AG09319 (cell line): Measurements from ENCODE around the gene LRPAP1.

Experiments
- DNase-seq: peaks from one replicate; pipeline ENCODE4 v3.0.0-alpha.2; 2010; ENCODE audit warnings: low read depth; ENCODE audit errors: extremely low read depth
- TF ChIP-seq, protein P1 (sequence below): IDR thresholded peaks from 2 replicates; pipeline ENCODE4 v1.5.1; 2011; ENCODE audit warnings: low read depth, mild to moderate bottlenecking, inconsistent platforms, low read length, moderate library complexity

Gene LRPAP1

GRCh38 chr4:3522326-3522640 is 9.9 kb downstream of the LRPAP1 start:
- TF ChIP-seq, protein P1, sequence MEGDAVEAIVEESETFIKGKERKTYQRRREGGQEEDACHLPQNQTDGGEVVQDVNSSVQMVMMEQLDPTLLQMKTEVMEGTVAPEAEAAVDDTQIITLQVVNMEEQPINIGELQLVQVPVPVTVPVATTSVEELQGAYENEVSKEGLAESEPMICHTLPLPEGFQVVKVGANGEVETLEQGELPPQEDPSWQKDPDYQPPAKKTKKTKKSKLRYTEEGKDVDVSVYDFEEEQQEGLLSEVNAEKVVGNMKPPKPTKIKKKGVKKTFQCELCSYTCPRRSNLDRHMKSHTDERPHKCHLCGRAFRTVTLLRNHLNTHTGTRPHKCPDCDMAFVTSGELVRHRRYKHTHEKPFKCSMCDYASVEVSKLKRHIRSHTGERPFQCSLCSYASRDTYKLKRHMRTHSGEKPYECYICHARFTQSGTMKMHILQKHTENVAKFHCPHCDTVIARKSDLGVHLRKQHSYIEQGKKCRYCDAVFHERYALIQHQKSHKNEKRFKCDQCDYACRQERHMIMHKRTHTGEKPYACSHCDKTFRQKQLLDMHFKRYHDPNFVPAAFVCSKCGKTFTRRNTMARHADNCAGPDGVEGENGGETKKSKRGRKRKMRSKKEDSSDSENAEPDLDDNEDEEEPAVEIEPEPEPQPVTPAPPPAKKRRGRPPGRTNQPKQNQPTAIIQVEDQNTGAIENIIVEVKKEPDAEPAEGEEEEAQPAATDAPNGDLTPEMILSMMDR: no peak
- DNase-seq: no peak

DNA sequence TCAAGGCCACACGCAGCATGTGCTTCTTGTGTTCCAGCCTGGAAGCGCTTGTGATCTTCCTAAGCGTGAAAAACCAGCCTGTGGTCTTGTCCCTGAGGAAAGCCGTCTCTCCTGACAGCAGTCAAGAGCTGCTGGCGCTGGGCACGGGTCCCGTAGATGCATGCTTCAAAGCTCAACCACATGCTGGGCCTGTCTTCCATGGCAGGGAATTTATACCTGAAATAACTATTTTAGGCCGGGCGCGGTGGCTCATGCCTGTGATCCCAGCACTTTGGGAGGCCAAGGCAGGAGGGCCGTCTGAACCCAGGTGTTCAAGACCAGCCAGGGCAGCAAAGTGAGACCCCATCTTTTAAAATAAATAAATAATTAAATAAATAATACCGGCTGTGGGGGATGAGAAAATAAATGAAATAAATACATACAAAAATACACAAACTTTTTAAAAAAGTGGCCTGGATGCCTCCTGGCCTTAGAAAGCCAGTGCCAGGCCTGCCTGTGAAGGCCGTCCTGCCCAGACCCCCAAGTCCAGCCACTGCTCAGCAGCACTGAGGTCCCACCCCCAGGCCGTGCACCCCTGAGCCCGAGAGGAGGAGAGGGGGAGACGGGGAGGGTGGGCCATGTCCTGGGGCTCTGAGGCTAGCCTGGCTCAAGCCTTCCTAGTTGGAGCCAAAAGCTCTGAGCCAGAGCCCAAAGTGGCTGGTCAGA is 10.4 kb downstream of the LRPAP1 start:
- DNase-seq: no peak
- TF ChIP-seq, protein P1: no peak

DNA sequence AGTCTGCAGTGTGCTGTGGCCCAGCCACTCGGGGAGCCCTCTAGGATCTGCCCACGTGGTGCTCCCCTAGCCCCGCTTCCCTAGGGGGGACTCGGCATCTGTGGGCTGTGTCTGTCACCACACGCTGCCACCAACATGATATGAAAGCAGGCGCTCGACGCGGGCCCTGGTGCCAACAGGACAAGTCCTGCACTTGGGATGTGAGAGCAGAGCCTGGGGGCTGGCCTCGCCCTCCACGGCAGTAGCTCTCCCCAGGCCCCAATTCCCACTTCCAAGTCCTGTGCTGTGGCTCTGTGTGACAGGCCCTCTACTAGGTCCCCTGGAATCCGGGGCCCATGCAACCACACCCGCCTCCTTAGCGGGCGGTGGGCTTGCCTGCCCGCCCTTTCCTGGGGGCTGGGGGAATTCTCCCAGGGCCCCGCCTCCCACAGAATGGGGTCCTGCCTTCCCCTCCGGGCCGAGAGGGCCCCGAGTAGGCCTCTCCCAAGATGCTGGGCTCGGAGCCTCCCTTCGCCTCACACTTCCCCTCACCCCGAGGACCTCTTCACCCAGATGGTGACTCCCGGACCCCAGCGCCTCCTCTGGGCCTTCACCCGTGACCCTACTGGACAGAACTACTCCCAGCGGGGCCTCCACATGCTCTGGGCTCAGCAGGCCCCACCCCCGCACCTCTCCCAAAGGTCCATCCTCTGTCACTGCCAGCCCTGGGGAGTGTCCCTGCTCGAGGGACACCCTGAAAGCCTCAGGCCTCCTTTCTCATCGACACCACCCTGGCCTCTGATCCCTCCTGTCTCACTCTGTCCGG is 11.2 kb downstream of the LRPAP1 start:
- DNase-seq: no peak

GRCh38 chr4:3520276-3520675 is 11.9 kb downstream of the LRPAP1 start:
- TF ChIP-seq, protein P1: no peak
- no peak for DNase-seq

More for the DNA sequence above, 11.2 kb downstream of the LRPAP1 start:
- TF ChIP-seq, protein P1: no peak

DNA sequence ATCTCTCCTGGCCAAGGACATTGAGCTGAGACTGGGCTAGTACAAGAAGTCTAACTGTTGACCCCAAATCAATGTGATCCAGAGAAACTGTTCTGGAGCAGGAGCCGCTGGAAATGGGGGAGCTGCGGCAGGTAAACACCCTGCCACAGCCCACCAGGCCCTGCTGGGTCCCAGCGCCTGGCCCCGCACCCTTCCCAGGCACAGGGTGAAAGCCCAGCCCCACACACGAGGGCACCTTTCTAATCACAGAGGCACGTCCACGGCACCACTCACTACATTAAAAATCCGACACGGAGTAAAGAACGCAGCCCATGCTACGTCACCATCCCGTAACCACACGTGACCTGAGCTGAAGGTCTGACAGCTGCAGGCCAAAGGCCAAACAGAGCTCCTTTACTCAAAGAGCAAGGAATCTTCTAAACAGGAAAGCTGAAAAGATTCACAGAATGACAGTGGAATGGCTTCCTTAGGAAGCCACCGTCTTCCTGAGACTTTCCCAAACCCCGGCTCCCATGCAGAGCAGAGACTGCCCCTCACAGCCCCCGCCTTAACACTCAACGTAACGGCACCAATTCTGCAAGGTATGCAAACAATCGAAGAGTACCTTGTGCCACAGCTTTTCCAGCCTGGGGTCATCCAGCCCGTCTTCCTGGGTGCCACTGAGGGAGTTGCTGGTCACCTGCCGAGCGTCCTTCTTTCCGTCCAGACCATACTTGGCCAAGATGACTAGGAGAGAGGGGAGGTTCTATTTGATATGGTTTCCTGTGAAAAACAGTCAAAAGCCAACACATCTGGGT is 12.6 kb downstream of the LRPAP1 start:
- TF ChIP-seq, protein P1: no peak
- no peak for DNase-seq

- TF ChIP-seq, protein P1: no peak
- DNase-seq: no peak
Observed at GRCh38 chr4:3518941-3519340, 13.3 kb downstream of the LRPAP1 start.

DNA sequence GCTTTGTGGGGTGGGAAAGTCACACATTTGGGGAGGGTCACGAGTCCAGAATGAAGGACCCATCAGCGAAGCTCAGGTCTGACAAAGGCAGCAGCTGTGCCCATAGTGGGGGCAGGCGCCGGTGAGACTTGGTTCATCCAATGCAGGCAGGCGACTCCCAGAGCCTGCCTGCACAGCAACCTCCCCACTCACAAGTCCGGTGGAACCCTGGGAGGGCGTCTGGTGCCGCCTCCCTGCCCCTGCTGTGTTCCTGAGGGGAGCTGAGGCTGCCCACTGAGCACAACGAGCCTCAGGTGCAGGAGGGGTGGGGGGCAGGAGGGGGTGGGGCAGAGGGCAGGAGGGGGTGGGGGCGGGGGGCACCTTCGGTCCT is 13.7 kb downstream of the LRPAP1 start:
- TF ChIP-seq, protein P1: no peak
- DNase-seq: no peak
